ENCODE data around the gene PRKG1. TPM values are rescaled to one million over a fixed set of nuclear protein-coding genes. Genes with fewer than 3 reads are reported as not detected.

The PRKG1 gene
- total RNA-seq, 1 experiment from 2014 or later = 16.5 TPM

DNA sequence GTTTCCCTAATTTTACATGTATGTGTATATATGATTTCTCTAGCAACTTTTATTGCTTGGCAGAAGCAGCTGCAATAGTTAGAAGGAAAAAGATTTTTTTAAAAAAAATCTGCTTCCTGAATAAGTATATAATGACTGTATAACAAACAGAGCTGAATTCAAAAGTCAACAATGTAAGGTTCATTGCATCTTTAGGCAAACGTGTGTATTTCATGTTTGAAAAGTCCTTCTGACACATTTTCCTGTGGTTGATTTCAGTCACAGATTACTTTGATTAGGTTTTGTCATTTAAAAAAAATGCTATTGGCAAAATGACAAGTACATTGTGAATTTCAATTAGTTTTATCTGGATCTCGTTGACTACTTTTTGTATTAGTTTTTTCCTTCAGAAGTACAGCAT is 394.1 kb downstream of the PRKG1 start (continued):
- TF ChIP-seq, protein P1, sequence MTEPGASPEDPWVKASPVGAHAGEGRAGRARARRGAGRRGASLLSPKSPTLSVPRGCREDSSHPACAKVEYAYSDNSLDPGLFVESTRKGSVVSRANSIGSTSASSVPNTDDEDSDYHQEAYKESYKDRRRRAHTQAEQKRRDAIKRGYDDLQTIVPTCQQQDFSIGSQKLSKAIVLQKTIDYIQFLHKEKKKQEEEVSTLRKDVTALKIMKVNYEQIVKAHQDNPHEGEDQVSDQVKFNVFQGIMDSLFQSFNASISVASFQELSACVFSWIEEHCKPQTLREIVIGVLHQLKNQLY (CRISPR knock-in tag; IDR thresholded peaks at IDR 0.05) = no peak
- TF ChIP-seq RORB (CRISPR knock-in tag; IDR thresholded peaks at IDR 0.05) = no peak
- TF ChIP-seq, protein P2, sequence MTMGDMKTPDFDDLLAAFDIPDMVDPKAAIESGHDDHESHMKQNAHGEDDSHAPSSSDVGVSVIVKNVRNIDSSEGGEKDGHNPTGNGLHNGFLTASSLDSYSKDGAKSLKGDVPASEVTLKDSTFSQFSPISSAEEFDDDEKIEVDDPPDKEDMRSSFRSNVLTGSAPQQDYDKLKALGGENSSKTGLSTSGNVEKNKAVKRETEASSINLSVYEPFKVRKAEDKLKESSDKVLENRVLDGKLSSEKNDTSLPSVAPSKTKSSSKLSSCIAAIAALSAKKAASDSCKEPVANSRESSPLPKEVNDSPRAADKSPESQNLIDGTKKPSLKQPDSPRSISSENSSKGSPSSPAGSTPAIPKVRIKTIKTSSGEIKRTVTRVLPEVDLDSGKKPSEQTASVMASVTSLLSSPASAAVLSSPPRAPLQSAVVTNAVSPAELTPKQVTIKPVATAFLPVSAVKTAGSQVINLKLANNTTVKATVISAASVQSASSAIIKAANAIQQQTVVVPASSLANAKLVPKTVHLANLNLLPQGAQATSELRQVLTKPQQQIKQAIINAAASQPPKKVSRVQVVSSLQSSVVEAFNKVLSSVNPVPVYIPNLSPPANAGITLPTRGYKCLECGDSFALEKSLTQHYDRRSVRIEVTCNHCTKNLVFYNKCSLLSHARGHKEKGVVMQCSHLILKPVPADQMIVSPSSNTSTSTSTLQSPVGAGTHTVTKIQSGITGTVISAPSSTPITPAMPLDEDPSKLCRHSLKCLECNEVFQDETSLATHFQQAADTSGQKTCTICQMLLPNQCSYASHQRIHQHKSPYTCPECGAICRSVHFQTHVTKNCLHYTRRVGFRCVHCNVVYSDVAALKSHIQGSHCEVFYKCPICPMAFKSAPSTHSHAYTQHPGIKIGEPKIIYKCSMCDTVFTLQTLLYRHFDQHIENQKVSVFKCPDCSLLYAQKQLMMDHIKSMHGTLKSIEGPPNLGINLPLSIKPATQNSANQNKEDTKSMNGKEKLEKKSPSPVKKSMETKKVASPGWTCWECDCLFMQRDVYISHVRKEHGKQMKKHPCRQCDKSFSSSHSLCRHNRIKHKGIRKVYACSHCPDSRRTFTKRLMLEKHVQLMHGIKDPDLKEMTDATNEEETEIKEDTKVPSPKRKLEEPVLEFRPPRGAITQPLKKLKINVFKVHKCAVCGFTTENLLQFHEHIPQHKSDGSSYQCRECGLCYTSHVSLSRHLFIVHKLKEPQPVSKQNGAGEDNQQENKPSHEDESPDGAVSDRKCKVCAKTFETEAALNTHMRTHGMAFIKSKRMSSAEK (CRISPR knock-in tag; IDR thresholded peaks at IDR 0.05; ENCODE audit: borderline replicate concordance) = no peak
- TF ChIP-seq ZNF396 (CRISPR knock-in tag; IDR thresholded peaks at IDR 0.05; ENCODE audit: borderline replicate concordance) = no peak
- TF ChIP-seq TCF7 (CRISPR knock-in tag; IDR thresholded peaks at IDR 0.05; ENCODE audit: low read depth) = no peak
- TF ChIP-seq NR2C2 (CRISPR knock-in tag; IDR thresholded peaks at IDR 0.05) = no peak
- TF ChIP-seq, protein P3, sequence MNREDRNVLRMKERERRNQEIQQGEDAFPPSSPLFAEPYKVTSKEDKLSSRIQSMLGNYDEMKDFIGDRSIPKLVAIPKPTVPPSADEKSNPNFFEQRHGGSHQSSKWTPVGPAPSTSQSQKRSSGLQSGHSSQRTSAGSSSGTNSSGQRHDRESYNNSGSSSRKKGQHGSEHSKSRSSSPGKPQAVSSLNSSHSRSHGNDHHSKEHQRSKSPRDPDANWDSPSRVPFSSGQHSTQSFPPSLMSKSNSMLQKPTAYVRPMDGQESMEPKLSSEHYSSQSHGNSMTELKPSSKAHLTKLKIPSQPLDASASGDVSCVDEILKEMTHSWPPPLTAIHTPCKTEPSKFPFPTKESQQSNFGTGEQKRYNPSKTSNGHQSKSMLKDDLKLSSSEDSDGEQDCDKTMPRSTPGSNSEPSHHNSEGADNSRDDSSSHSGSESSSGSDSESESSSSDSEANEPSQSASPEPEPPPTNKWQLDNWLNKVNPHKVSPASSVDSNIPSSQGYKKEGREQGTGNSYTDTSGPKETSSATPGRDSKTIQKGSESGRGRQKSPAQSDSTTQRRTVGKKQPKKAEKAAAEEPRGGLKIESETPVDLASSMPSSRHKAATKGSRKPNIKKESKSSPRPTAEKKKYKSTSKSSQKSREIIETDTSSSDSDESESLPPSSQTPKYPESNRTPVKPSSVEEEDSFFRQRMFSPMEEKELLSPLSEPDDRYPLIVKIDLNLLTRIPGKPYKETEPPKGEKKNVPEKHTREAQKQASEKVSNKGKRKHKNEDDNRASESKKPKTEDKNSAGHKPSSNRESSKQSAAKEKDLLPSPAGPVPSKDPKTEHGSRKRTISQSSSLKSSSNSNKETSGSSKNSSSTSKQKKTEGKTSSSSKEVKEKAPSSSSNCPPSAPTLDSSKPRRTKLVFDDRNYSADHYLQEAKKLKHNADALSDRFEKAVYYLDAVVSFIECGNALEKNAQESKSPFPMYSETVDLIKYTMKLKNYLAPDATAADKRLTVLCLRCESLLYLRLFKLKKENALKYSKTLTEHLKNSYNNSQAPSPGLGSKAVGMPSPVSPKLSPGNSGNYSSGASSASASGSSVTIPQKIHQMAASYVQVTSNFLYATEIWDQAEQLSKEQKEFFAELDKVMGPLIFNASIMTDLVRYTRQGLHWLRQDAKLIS (CRISPR knock-in tag; IDR thresholded peaks at IDR 0.05; ENCODE audit: borderline replicate concordance) = no peak
- TF ChIP-seq, protein P4, sequence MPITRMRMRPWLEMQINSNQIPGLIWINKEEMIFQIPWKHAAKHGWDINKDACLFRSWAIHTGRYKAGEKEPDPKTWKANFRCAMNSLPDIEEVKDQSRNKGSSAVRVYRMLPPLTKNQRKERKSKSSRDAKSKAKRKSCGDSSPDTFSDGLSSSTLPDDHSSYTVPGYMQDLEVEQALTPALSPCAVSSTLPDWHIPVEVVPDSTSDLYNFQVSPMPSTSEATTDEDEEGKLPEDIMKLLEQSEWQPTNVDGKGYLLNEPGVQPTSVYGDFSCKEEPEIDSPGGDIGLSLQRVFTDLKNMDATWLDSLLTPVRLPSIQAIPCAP (CRISPR knock-in tag; IDR thresholded peaks at IDR 0.05) = no peak
- no peak for TF ChIP-seq NFATC4 (CRISPR knock-in tag; IDR thresholded peaks at IDR 0.05)
- no peak for TF ChIP-seq NFE2L1 (CRISPR knock-in tag; IDR thresholded peaks at IDR 0.05)

DNA sequence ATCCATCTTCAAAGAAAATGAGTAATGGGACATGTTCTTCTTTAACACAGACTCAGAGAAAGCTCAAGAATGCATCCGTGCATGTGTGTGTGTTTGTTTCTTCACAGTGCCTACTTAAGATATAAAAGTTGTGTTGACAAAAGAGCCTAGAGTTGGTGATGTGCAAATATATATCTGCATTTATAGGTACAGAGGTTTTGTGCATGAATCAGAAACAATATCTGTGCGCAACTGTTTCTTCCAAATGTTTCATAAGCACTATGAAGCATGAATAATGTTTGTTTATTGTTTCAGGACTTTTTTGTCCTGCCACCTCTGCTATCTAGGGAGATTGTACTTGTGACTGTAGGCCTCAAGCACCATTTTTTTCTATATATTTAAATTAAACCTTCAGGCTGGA is 395.4 kb downstream of the PRKG1 start:
- Mint-ChIP-seq H3K36me3 (no peaks in the 10 kb centered on the region), H3K4me3 (no peak overlapping the region), H3K9me3 (no peaks in the 10 kb centered on the region), H3K27ac (no peak overlapping the region), H3K27me3 (ENCODE audit: low read depth) (no peaks in the 10 kb centered on the region), H3K4me1 (peaks cover under 1% of the 10 kb centered on the region)
- no peak for DNase-seq (ENCODE audit: low spot score)
- ChIA-PET POLR2A (no interaction called here), CTCF (no interaction called here)
- TF ChIP-seq CBFB (CRISPR knock-in tag; IDR thresholded peaks at IDR 0.05; ENCODE audit: low read depth) = no peak
- TF ChIP-seq, protein P5, sequence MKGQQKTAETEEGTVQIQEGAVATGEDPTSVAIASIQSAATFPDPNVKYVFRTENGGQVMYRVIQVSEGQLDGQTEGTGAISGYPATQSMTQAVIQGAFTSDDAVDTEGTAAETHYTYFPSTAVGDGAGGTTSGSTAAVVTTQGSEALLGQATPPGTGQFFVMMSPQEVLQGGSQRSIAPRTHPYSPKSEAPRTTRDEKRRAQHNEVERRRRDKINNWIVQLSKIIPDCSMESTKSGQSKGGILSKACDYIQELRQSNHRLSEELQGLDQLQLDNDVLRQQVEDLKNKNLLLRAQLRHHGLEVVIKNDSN (CRISPR knock-in tag; IDR thresholded peaks at IDR 0.05) = no peak
- TF ChIP-seq PRRX2 (CRISPR knock-in tag; IDR thresholded peaks at IDR 0.05) = no peak
- TF ChIP-seq ZNF423 (CRISPR knock-in tag; IDR thresholded peaks at IDR 0.05) = no peak
- TF ChIP-seq NR2C2 (CRISPR knock-in tag; IDR thresholded peaks at IDR 0.05) = no peak
- TF ChIP-seq FOXJ3 (CRISPR knock-in tag; IDR thresholded peaks at IDR 0.05; ENCODE audit: borderline replicate concordance) = no peak
- TF ChIP-seq NFYB (CRISPR knock-in tag; conservative IDR thresholded peaks at IDR 0.05; ENCODE audit: low read depth) = no peak
- no peak for TF ChIP-seq RORB (CRISPR knock-in tag; IDR thresholded peaks at IDR 0.05)
- TF ChIP-seq, protein P6, sequence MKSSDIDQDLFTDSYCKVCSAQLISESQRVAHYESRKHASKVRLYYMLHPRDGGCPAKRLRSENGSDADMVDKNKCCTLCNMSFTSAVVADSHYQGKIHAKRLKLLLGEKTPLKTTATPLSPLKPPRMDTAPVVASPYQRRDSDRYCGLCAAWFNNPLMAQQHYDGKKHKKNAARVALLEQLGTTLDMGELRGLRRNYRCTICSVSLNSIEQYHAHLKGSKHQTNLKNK (CRISPR knock-in tag; IDR thresholded peaks at IDR 0.05) = no peak
- TF ChIP-seq ATF1 (CRISPR knock-in tag; IDR thresholded peaks at IDR 0.05) = no peak
- TF ChIP-seq, protein P7, sequence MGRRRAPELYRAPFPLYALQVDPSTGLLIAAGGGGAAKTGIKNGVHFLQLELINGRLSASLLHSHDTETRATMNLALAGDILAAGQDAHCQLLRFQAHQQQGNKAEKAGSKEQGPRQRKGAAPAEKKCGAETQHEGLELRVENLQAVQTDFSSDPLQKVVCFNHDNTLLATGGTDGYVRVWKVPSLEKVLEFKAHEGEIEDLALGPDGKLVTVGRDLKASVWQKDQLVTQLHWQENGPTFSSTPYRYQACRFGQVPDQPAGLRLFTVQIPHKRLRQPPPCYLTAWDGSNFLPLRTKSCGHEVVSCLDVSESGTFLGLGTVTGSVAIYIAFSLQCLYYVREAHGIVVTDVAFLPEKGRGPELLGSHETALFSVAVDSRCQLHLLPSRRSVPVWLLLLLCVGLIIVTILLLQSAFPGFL (CRISPR knock-in tag; IDR thresholded peaks at IDR 0.05; ENCODE audit: borderline replicate concordance) = no peak
- TF ChIP-seq, protein P8, sequence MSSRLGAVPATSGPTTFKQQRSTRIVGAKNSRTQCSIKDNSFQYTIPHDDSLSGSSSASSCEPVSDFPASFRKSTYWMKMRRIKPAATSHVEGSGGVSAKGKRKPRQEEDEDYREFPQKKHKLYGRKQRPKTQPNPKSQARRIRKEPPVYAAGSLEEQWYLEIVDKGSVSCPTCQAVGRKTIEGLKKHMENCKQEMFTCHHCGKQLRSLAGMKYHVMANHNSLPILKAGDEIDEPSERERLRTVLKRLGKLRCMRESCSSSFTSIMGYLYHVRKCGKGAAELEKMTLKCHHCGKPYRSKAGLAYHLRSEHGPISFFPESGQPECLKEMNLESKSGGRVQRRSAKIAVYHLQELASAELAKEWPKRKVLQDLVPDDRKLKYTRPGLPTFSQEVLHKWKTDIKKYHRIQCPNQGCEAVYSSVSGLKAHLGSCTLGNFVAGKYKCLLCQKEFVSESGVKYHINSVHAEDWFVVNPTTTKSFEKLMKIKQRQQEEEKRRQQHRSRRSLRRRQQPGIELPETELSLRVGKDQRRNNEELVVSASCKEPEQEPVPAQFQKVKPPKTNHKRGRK (CRISPR knock-in tag; IDR thresholded peaks at IDR 0.05; ENCODE audit: borderline replicate concordance) = no peak
- TF ChIP-seq ELF4 (CRISPR knock-in tag; IDR thresholded peaks at IDR 0.05; ENCODE audit: low read depth) = no peak
- no peak for TF ChIP-seq ZNF671 (CRISPR knock-in tag; IDR thresholded peaks at IDR 0.05)
- TF ChIP-seq, protein P9, sequence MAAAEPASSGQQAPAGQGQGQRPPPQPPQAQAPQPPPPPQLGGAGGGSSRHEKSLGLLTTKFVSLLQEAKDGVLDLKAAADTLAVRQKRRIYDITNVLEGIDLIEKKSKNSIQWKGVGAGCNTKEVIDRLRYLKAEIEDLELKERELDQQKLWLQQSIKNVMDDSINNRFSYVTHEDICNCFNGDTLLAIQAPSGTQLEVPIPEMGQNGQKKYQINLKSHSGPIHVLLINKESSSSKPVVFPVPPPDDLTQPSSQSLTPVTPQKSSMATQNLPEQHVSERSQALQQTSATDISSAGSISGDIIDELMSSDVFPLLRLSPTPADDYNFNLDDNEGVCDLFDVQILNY (CRISPR knock-in tag; IDR thresholded peaks at IDR 0.05) = no peak
- ATAC-seq = no peak

Measured in WTC11 (cell line).